Fibroblast of pulmonary artery (primary cell): ENCODE results near the gene CREB3L1.

Source experiments
- DNase-seq: peaks from one replicate; pipeline ENCODE4 v3.0.0-alpha.2; 2010; ENCODE audit warnings: low read depth
- H3K4me3 ChIP-seq: replicated peaks from 2 replicates; pipeline ENCODE4 v1.5.1; 2011; ENCODE audit warnings: low read depth, mild to moderate bottlenecking, control low read depth, low read length, moderate library complexity
- TF ChIP-seq, protein P1 (sequence below): IDR thresholded peaks from 2 replicates; pipeline ENCODE4 v1.5.1; 2011; ENCODE audit warnings: mild to moderate bottlenecking, control low read depth, low read length, inconsistent platforms; ENCODE audit errors: missing control alignments

Gene CREB3L1

DNA sequence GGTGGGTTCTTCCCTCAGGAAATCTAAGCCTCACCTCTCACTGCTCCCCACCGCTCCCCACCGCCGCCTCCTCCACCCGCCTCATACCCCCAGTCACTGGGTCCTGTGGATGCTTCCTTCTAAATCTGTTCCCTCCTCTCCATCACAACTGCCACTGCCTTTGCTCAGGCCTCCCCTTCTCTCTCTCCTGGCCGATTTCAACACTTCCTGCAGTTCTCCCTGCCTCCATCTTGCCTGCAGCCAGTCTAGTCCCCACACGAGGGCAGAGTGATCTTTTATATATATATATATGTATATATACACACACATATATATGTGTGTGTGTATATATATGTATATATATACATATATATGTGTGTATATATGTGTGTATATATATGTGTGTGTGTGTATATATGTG, 27.8 kb downstream of the CREB3L1 start:
- peak; percentile 78 for DNase-seq

GRCh38 chr11:46306296-46306853, 28.9 kb downstream of the CREB3L1 start:
- no peak for DNase-seq
- TF ChIP-seq, protein P1, sequence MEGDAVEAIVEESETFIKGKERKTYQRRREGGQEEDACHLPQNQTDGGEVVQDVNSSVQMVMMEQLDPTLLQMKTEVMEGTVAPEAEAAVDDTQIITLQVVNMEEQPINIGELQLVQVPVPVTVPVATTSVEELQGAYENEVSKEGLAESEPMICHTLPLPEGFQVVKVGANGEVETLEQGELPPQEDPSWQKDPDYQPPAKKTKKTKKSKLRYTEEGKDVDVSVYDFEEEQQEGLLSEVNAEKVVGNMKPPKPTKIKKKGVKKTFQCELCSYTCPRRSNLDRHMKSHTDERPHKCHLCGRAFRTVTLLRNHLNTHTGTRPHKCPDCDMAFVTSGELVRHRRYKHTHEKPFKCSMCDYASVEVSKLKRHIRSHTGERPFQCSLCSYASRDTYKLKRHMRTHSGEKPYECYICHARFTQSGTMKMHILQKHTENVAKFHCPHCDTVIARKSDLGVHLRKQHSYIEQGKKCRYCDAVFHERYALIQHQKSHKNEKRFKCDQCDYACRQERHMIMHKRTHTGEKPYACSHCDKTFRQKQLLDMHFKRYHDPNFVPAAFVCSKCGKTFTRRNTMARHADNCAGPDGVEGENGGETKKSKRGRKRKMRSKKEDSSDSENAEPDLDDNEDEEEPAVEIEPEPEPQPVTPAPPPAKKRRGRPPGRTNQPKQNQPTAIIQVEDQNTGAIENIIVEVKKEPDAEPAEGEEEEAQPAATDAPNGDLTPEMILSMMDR: no peak
- H3K4me3 ChIP-seq: no peak overlapping the region

More for the DNA sequence above, 27.8 kb downstream of the CREB3L1 start:
- no peak overlapping the region for H3K4me3 ChIP-seq
- TF ChIP-seq, protein P1: peak; percentile 44

DNA sequence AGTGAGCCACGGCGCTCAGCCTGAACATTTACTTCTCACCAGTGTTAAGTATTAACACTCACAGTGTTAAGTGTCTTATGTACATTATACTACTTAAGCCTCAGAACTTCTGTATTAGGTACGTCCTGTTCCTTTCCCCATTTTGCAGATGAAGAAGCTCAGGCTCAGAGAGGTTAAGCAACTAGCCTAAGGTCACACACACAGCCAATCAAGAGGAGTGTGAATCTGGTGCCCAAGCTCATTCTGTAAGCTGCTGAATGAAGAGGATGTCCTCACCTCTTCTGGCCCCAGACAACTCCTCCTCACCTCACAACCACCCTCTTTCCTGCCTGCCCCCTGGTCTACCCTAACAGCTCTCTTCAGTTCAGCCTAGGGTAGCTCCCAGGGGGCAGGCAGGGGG, 29.9 kb downstream of the CREB3L1 start:
- DNase-seq: no peak
- H3K4me3 ChIP-seq: no peak overlapping the region
- TF ChIP-seq, protein P1: no peak

DNA sequence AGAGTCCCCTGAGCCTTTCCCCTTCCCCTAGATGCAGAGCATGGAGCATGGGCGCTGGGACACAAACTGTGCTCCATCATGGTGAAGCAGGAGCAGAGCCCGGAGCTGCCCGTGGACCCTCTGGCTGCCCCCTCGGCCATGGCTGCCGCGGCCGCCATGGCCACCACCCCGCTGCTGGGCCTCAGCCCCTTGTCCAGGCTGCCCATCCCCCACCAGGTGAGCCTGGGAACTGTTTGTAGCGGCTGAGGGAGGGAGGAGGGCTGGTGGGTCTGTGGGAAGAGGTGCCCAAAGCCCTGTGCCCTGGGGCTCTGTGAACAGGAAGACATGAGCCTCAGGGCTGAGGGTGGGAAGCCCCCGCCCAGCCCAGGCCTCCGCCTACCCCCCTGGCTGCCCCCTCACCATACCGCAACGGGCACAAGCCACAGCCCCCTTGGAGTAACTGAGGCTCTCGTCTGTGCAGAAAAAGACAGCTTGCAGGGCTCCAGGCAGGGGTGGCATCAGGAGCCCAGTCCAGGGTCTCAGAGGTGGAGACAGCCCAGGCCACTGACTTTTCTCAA, 30.4 kb downstream of the CREB3L1 start:
- TF ChIP-seq, protein P1: no peak
- no peak overlapping the region for H3K4me3 ChIP-seq

DNA sequence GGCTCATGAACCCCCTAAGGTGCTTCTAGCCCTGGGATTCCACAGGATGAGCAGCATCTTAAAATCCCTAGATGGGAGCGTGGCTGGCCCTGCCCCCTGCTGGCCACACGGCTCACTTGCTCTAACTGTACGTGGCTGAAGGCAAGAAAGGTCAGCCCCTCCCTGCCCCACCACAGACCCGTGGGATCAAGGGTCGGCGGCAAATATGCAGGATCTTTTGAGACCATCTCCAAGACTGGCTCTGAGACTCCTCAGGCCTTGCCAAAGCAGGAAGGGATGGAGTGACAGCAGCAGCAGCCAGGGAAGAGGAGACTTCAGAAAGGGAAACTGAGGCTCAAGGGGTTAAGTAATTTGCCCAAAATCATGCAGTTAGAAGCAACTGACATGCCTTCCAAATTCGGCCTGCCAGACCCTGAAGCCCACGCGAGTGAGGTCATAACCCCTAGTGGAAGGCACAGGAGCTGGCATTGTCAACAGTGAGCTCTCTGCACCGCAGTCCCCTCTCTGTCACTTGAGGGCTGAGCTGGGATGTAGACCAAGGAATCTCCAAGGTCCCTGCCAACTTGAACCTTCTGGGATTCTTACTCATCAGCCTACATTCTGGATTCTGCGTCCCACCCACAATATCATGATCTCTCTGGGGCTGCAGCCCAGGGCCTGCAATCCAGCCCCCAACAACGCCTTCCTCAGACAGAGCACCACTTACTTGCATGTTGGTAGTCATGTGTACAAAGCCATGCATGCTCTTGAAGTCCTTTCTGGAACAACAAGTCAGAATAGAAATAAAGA, 31.4 kb downstream of the CREB3L1 start:
- H3K4me3 ChIP-seq: no peak overlapping the region
- TF ChIP-seq, protein P1: peak; percentile 83
- peak; percentile 78 for DNase-seq

More for the DNA sequence above, 30.4 kb downstream of the CREB3L1 start:
- DNase-seq: no peak

DNA sequence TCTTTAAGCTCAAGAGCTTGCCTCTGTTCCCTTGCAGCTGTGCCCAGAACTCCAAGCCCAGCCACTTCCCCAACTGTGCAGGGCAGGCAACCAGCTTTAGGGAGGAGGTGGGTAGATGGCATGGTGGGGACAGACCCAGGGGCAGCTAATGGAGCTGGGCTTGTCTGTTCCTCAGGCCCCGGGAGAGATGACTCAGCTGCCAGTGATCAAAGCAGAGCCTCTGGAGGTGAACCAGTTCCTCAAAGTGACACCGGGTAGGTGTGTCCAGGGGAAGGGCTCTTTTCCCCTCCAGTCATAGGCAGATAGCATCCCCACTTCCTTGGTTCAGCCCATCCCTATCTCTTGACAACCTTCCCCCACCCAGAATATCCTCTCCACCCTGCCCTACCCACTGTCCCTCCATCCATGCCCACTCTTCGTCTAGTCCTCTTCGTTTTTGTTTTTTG, 32.4 kb downstream of the CREB3L1 start:
- H3K4me3 ChIP-seq: no peak overlapping the region
- TF ChIP-seq, protein P1: no peak
- DNase-seq: no peak
